Mammary epithelial cell (primary cell): ENCODE results near the gene ARHGEF28.

Experiments
- CTCF ChIP-seq, 2 donors: IDR thresholded peaks in 1 of 2; conservative IDR thresholded peaks in 1 of 2; 2 replicates each; pipeline ENCODE4 v1.5.1; 2011 to 2012; ENCODE audit warnings: inconsistent platforms in 2 of 2, low read length in 2 of 2, mild to moderate bottlenecking in 2 of 2, control low read depth in 1 of 2, low read depth in 1 of 2; ENCODE audit not compliant: insufficient read depth in 1 of 2; ENCODE audit errors: extremely low read depth in 1 of 2
- EZH2 ChIP-seq: IDR thresholded peaks from 2 replicates; pipeline ENCODE4 v1.6.1; 2012; ENCODE audit warnings: low read length, inconsistent platforms, borderline replicate concordance

- TF ChIP-seq CTCF (conservative IDR thresholded peaks at IDR 0.05 in 1 of 2, IDR thresholded peaks at IDR 0.05 in 1 of 2; ENCODE audit: extremely low read depth in 1 of 2, insufficient read depth in 1 of 2, low read depth in 1 of 2, low read length in 2 of 2) (no peak), EZH2 (no peak)
Measured at GRCh38 chr5:73950912-73951430, 325.0 kb downstream of the ARHGEF28 start.
